Tibial nerve (tissue), 4 donors: ENCODE data around the gene OR8B12.

Experiments used
- CTCF ChIP-seq, 5 experiments: fragments of 200-600 bp in 3 of 5; fragments of 450-650 bp in 2 of 5; sonication (generic) in 3 of 5; IDR thresholded peaks; one replicate each; pipeline ENCODE4 v1.5.1; 2016 to 2019; ENCODE audit warnings: antibody characterized with exemption in 5 of 5, mild to moderate bottlenecking in 3 of 5, moderate library complexity in 2 of 5
- EP300 ChIP-seq, 2 donors: sonication (generic); formaldehyde crosslinking; IDR thresholded peaks; one replicate each; pipeline ENCODE4 v1.6.1; 2017; ENCODE audit warnings: antibody characterized with exemption in 2 of 2, mild to moderate bottlenecking in 1 of 2
- POLR2A ChIP-seq, 2 donors: fragments of 450-650 bp; IDR thresholded peaks; one replicate each; pipeline ENCODE4 v1.6.1; 2017; ENCODE audit warnings: antibody characterized with exemption in 2 of 2, mild to moderate bottlenecking in 2 of 2, moderate library complexity in 2 of 2

- TF ChIP-seq CTCF (IDR thresholded peaks at IDR 0.05), result no peak
- no peak for TF ChIP-seq POLR2A (IDR thresholded peaks at IDR 0.05)
- TF ChIP-seq EP300 (IDR thresholded peaks at IDR 0.05), result no peak
These were observed 26.1 kb downstream of the OR8B12 start for GRCh38 chr11:124517314-124517713.
